ES-I3 (cell line): ENCODE data around the gene CREBL2.
"Not testable (repeated sequence)": the region's sequence is repeated elsewhere in the genome, so short reads cannot be mapped to it uniquely, and the experiment has no call there.

Experiments used
- H3K36me3 ChIP-seq: 2 replicates; pipeline ENCODE4 v1.6.1; 2013; ENCODE audit warnings: mild to moderate bottlenecking, low read length, control low read depth, moderate library complexity; ENCODE audit not compliant: insufficient read depth
- H3K4me1 ChIP-seq: 2 replicates; pipeline ENCODE4 v1.6.1; 2013; ENCODE audit warnings: mild to moderate bottlenecking, control low read depth, low read length; ENCODE audit not compliant: insufficient read depth
- H3K9ac ChIP-seq: 2 replicates; pipeline ENCODE4 v1.6.1; 2013; ENCODE audit warnings: low read depth, mild to moderate bottlenecking, low read length, moderate library complexity
- H3K9me3 ChIP-seq: 2 replicates; pipeline ENCODE4 v1.6.1; 2013; ENCODE audit warnings: mild to moderate bottlenecking, low read length, moderate library complexity; ENCODE audit not compliant: control insufficient read depth, insufficient read depth

The CREBL2 gene

GRCh38 chr12:12636641-12637040 is 25.0 kb downstream of the CREBL2 start:
- Histone ChIP-seq H3K36me3 (no peaks in the 10 kb centered on the region), H3K9ac (no peak overlapping the region), H3K9me3 (peaks cover 6% of the 10 kb centered on the region; the same call in 1 of the 2 replicates), H3K4me1 (no peaks in the 10 kb centered on the region)

GRCh38 chr12:12639995-12640394 is 28.3 kb downstream of the CREBL2 start:
- H3K4me1 ChIP-seq, H3K9ac ChIP-seq, H3K9me3 ChIP-seq, H3K36me3 ChIP-seq: not testable (repeated sequence)

GRCh38 chr12:12641650-12642049 is 30.0 kb downstream of the CREBL2 start:
- Histone ChIP-seq H3K9me3 (peaks cover 6% of the 10 kb centered on the region; the same call in 1 of the 2 replicates), H3K9ac (no peak overlapping the region), H3K4me1 (peaks cover 5% of the 10 kb centered on the region; the same call in 1 of the 2 replicates), H3K36me3 (no peaks in the 10 kb centered on the region)

- Histone ChIP-seq H3K9me3 (peaks cover 6% of the 10 kb centered on the region), H3K4me1 (peaks cover 5% of the 10 kb centered on the region; the same call in 1 of the 2 replicates), H3K36me3 (no peaks in the 10 kb centered on the region)
These were observed 31.2 kb downstream of the CREBL2 start for GRCh38 chr12:12642916-12643315.

GRCh38 chr12:12645485-12645884 is 33.8 kb downstream of the CREBL2 start:
- peaks cover 7% of the 10 kb centered on the region for H3K9me3 ChIP-seq
- no peaks in the 10 kb centered on the region for H3K36me3 ChIP-seq
- H3K4me1 ChIP-seq: peaks cover 5% of the 10 kb centered on the region; the same call in 1 of the 2 replicates
- H3K9ac ChIP-seq: no peak overlapping the region

More at GRCh38 chr12:12642916-12643315, 31.2 kb downstream of the CREBL2 start:
- H3K9ac ChIP-seq: no peak overlapping the region

- not testable (repeated sequence) for H3K4me1 ChIP-seq, H3K9ac ChIP-seq, H3K9me3 ChIP-seq, H3K36me3 ChIP-seq
These were observed 34.3 kb downstream of the CREBL2 start for GRCh38 chr12:12645968-12646367.

- Histone ChIP-seq H3K9ac (no peak overlapping the region), H3K36me3 (no peaks in the 10 kb centered on the region), H3K9me3 (peaks cover 7% of the 10 kb centered on the region), H3K4me1 (peaks cover 5% of the 10 kb centered on the region; the same call in 1 of the 2 replicates)
These were observed 34.9 kb downstream of the CREBL2 start for GRCh38 chr12:12646483-12647072.

- Histone ChIP-seq H3K9me3 (peaks cover 7% of the 10 kb centered on the region), H3K9ac (no peak overlapping the region), H3K36me3 (no peaks in the 10 kb centered on the region), H3K4me1 (peaks cover 4% of the 10 kb centered on the region; the same call in 1 of the 2 replicates)
These were observed 36.6 kb downstream of the CREBL2 start for GRCh38 chr12:12648284-12648683.

- Histone ChIP-seq H3K9me3 (peaks cover 12% of the 10 kb centered on the region), H3K9ac (no peak overlapping the region), H3K4me1 (no peaks in the 10 kb centered on the region), H3K36me3 (no peaks in the 10 kb centered on the region)
These were observed 37.4 kb downstream of the CREBL2 start for GRCh38 chr12:12648951-12649650.

GRCh38 chr12:12651752-12652151 is 40.1 kb downstream of the CREBL2 start:
- H3K36me3 ChIP-seq: no peaks in the 10 kb centered on the region
- no peaks in the 10 kb centered on the region for H3K4me1 ChIP-seq
- H3K9me3 ChIP-seq: peaks cover 12% of the 10 kb centered on the region

GRCh38 chr12:12652704-12653103 is 41.0 kb downstream of the CREBL2 start:
- not testable (repeated sequence) for H3K4me1 ChIP-seq, H3K9ac ChIP-seq, H3K36me3 ChIP-seq
- H3K9me3 ChIP-seq: peaks cover 12% of the 10 kb centered on the region

More at GRCh38 chr12:12651752-12652151, 40.1 kb downstream of the CREBL2 start:
- no peak overlapping the region for H3K9ac ChIP-seq

GRCh38 chr12:12653922-12654321 is 42.2 kb downstream of the CREBL2 start:
- no peak overlapping the region for H3K9ac ChIP-seq
- H3K36me3 ChIP-seq: 0 out of 2 replicates have a peak, but pooled peaks cover 4% of the 10 kb centered on the region
- peaks cover 5% of the 10 kb centered on the region for H3K9me3 ChIP-seq
- no peaks in the 10 kb centered on the region for H3K4me1 ChIP-seq

- 0 out of 2 replicates have a peak, but pooled peaks cover 4% of the 10 kb centered on the region for H3K36me3 ChIP-seq
- H3K9me3 ChIP-seq: peaks cover 5% of the 10 kb centered on the region; the same call in 1 of the 2 replicates
- no peak overlapping the region for H3K9ac ChIP-seq
These were observed 43.2 kb downstream of the CREBL2 start for GRCh38 chr12:12654691-12655460.

GRCh38 chr12:12660201-12660600 is 48.5 kb downstream of the CREBL2 start:
- H3K9me3 ChIP-seq: no peaks in the 10 kb centered on the region
- H3K36me3 ChIP-seq: peaks cover 4% of the 10 kb centered on the region; the same call in 1 of the 2 replicates
- H3K4me1 ChIP-seq: peaks cover 22% of the 10 kb centered on the region; the same call in 1 of the 2 replicates
- H3K9ac ChIP-seq: no peak overlapping the region

More at GRCh38 chr12:12654691-12655460, 43.2 kb downstream of the CREBL2 start:
- peaks cover 3% of the 10 kb centered on the region; the same call in 1 of the 2 replicates for H3K4me1 ChIP-seq
